H1 (cell line): Measurements from ENCODE around the gene SDF2L1. TPM values are rescaled to one million over a fixed set of nuclear protein-coding genes. Genes with fewer than 3 reads are reported as not detected.

ENCODE experiments used
- CTCF ChIA-PET: fragments of 300-600 bp; sonication (Branson Sonifier 250); formaldehyde crosslinking; loops from one replicate; lab custom pipeline; 2021; ENCODE audit not compliant: partially characterized antibody; lab: Charles Lee
- POLR2A ChIA-PET: fragments of 300-600 bp; sonication (Branson Sonifier 250); formaldehyde crosslinking; loops from one replicate; lab custom pipeline; 2021; ENCODE audit warnings: inconsistent platforms; ENCODE audit not compliant: partially characterized antibody; lab: Charles Lee
- DNase-seq, 2 experiments: peaks; one replicate each; pipeline versions ENCODE4 v3.0.0 to v3.0.0-alpha.2; 2010 to 2022; ENCODE audit warnings: low spot score in 2 of 2, low read depth in 1 of 2, mixed read lengths in 1 of 2
- FAIRE-seq: peaks from 2 replicates; lab custom pipeline; 2011; peaks lifted over from hg19 to GRCh38; lab: Jason Lieb, UNC
- H2AFZ ChIP-seq: 2 replicates; pipeline ENCODE4 v1.8.1; 2012; ENCODE audit warnings: low read length, inconsistent platforms
- H2AK5ac ChIP-seq: 2 replicates; pipeline ENCODE4 v1.6.1; 2013; ENCODE audit warnings: low read depth, low read length
- H2BK120ac ChIP-seq: replicated peaks from 2 replicates; pipeline ENCODE3; 2013; ENCODE audit warnings: low read depth, low read length, inconsistent platforms
- H2BK12ac ChIP-seq: 2 replicates; pipeline ENCODE4 v1.6.1; 2013; ENCODE audit warnings: low read depth, low read length
- H2BK15ac ChIP-seq: 2 replicates; pipeline ENCODE4 v1.6.1; 2013; ENCODE audit warnings: low read length
- H2BK20ac ChIP-seq: 2 replicates; pipeline ENCODE4 v1.6.1; 2013; ENCODE audit warnings: low read length
- H2BK5ac ChIP-seq: 2 replicates; pipeline ENCODE4 v1.6.1; 2013; ENCODE audit warnings: low read depth, low read length
- H3K14ac ChIP-seq: 2 replicates; pipeline ENCODE4 v1.6.1; 2013; ENCODE audit warnings: inconsistent platforms; ENCODE audit not compliant: insufficient read length
- H3K18ac ChIP-seq: 2 replicates; pipeline ENCODE4 v1.6.1; 2013; ENCODE audit warnings: low read length; ENCODE audit errors: extremely low read depth
- H3K23ac ChIP-seq: 2 replicates; pipeline ENCODE4 v1.6.1; 2013; ENCODE audit warnings: inconsistent platforms; ENCODE audit not compliant: insufficient read length
- H3K23me2 ChIP-seq: 2 replicates; pipeline ENCODE4 v1.6.1; 2013; ENCODE audit warnings: low read depth, low read length
- H3K27ac ChIP-seq: 2 replicates; pipeline ENCODE4 v1.6.1; 2011; ENCODE audit warnings: low read depth, low read length, inconsistent platforms
- H3K27me3 ChIP-seq, 4 experiments: replicated peaks in 1 of 4; 1 replicate in 1 of 4; 2 replicates in 3 of 4; pipeline versions ENCODE4 v1.6.1 to v1.8.1; 2011 to 2013; ENCODE audit warnings: low read length in 3 of 4, mild to moderate bottlenecking in 3 of 4, inconsistent platforms in 2 of 4, mixed read lengths in 2 of 4, moderate library complexity in 1 of 4; ENCODE audit not compliant: control insufficient read depth in 3 of 4, insufficient read depth in 3 of 4; ENCODE audit errors: extremely low read depth in 1 of 4
- H3K36me3 ChIP-seq, 4 experiments: 2 replicates each; pipeline versions ENCODE4 v1.6.1 to v1.8.1; 2011 to 2013; ENCODE audit warnings: mild to moderate bottlenecking in 4 of 4, low read length in 3 of 4, moderate library complexity in 2 of 4, control low read depth in 1 of 4, inconsistent platforms in 1 of 4; ENCODE audit not compliant: insufficient read depth in 4 of 4, control insufficient read depth in 2 of 4
- H3K4ac ChIP-seq: replicated peaks from 2 replicates; pipeline ENCODE3; 2013; ENCODE audit warnings: low read length, low read depth, mixed read lengths, inconsistent platforms; ENCODE audit not compliant: insufficient read length
- H3K4me1 ChIP-seq, 4 experiments: replicated peaks in 1 of 4; 1 replicate in 1 of 4; 2 replicates in 3 of 4; pipeline versions ENCODE4 v1.6.1 to v1.8.1; 2011 to 2013; ENCODE audit warnings: low read length in 3 of 4, inconsistent platforms in 2 of 4, mixed read lengths in 1 of 4; ENCODE audit not compliant: insufficient read depth in 4 of 4, control insufficient read depth in 3 of 4
- H3K4me2 ChIP-seq, 2 experiments: 2 replicates each; pipeline versions ENCODE4 v1.6.1 to v1.8.1; 2011 to 2013; ENCODE audit warnings: low read depth in 2 of 2, low read length in 2 of 2, control low read depth in 1 of 2, inconsistent platforms in 1 of 2, mild to moderate bottlenecking in 1 of 2; ENCODE audit not compliant: insufficient read depth in 1 of 2
- H3K4me3 ChIP-seq, 4 experiments: fragments of 200-600, 300-600 bp in 1 of 4; sonication (generic), shearing (Covaris generic), sonication (Bioruptor Twin) in 1 of 4; 2 replicates each; pipeline versions ENCODE4 v1.5.1 to v1.8.1; 2011 to 2016; ENCODE audit warnings: low read length in 4 of 4, low read depth in 3 of 4, control low read depth in 2 of 4, inconsistent platforms in 2 of 4, mild to moderate bottlenecking in 2 of 4, mixed read lengths in 1 of 4, moderate library complexity in 1 of 4; ENCODE audit not compliant: insufficient read depth in 2 of 4; ENCODE audit errors: extremely low read depth in 1 of 4
- H3K56ac ChIP-seq: replicated peaks from 2 replicates; pipeline ENCODE3; 2013; ENCODE audit warnings: low read depth, mild to moderate bottlenecking, mixed read lengths, low read length, inconsistent platforms; ENCODE audit not compliant: insufficient read length
- H3K79me1 ChIP-seq: 2 replicates; pipeline ENCODE4 v1.6.1; 2013; ENCODE audit warnings: low read depth, low read length, control low read depth
- H3K79me2 ChIP-seq, 2 experiments: 2 replicates each; pipeline versions ENCODE4 v1.6.1 to v1.8.1; 2012 to 2013; ENCODE audit warnings: low read length in 2 of 2, mild to moderate bottlenecking in 2 of 2, inconsistent platforms in 1 of 2; ENCODE audit not compliant: insufficient read depth in 2 of 2, control insufficient read depth in 1 of 2
- H3K9ac ChIP-seq, 4 experiments: replicated peaks in 1 of 4; 1 replicate in 1 of 4; 2 replicates in 3 of 4; pipeline versions ENCODE4 v1.6.1 to v1.8.1; 2011 to 2013; ENCODE audit warnings: low read depth in 3 of 4, low read length in 3 of 4, control low read depth in 2 of 4, mild to moderate bottlenecking in 2 of 4, moderate library complexity in 2 of 4, inconsistent platforms in 1 of 4; ENCODE audit errors: extremely low read depth in 1 of 4
- H3K9me3 ChIP-seq, 2 experiments: 2 replicates each; pipeline versions ENCODE4 v1.6.1 to v1.8.1; 2012 to 2013; ENCODE audit warnings: mild to moderate bottlenecking in 2 of 2, moderate library complexity in 2 of 2, control low read depth in 1 of 2, inconsistent platforms in 1 of 2, low read depth in 1 of 2, low read length in 1 of 2, mixed read lengths in 1 of 2; ENCODE audit not compliant: insufficient read depth in 2 of 2
- H4K20me1 ChIP-seq, 2 experiments: replicated peaks in 1 of 2; 2 replicates each; pipeline versions ENCODE3 to v1.8.1; 2011 to 2013; ENCODE audit warnings: inconsistent platforms in 2 of 2, low read length in 2 of 2, mild to moderate bottlenecking in 1 of 2; ENCODE audit not compliant: insufficient read depth in 2 of 2, control insufficient read depth in 1 of 2
- H4K5ac ChIP-seq: 2 replicates; pipeline ENCODE4 v1.6.1; 2013; ENCODE audit warnings: low read length, low read depth, mixed read lengths, inconsistent platforms; ENCODE audit not compliant: insufficient read length
- H4K8ac ChIP-seq: 2 replicates; pipeline ENCODE4 v1.8.0; 2013; ENCODE audit warnings: mild to moderate bottlenecking, moderate library complexity, low read length, inconsistent platforms; ENCODE audit not compliant: insufficient read depth; ENCODE audit errors: extremely low read depth
- H4K91ac ChIP-seq: replicated peaks from 2 replicates; pipeline ENCODE3; 2013; ENCODE audit warnings: low read length, mixed read lengths, inconsistent platforms; ENCODE audit not compliant: insufficient read length
- BRCA1 ChIP-seq: IDR thresholded peaks from 2 replicates; pipeline ENCODE4 v1.6.1; 2012; ENCODE audit warnings: low read depth, low read length, improper control_type of control experiment
- CHD1 ChIP-seq: IDR thresholded peaks from 2 replicates; pipeline ENCODE4 v1.6.1; 2012; ENCODE audit warnings: low read depth, low read length, improper control_type of control experiment
- CHD2 ChIP-seq: IDR thresholded peaks from 2 replicates; pipeline ENCODE4 v1.6.1; 2012; ENCODE audit warnings: low read length, improper control_type of control experiment
- PHF8 ChIP-seq: fragments of 200-600 bp; sonication (generic); conservative IDR thresholded peaks from 2 replicates; pipeline ENCODE4 v1.7.1; 2012; ENCODE audit warnings: low read depth, mild to moderate bottlenecking, inconsistent platforms, low read length, moderate library complexity
- SIX5 ChIP-seq: IDR thresholded peaks from 2 replicates; pipeline ENCODE4 v1.6.1; 2011; ENCODE audit warnings: mild to moderate bottlenecking, low read depth, low read length
- SP1 ChIP-seq: IDR thresholded peaks from 2 replicates; pipeline ENCODE4 v1.6.1; 2011; ENCODE audit warnings: low read depth, low read length
- SUZ12 ChIP-seq: fragments of 200-600 bp; sonication (generic); IDR thresholded peaks from 2 replicates; pipeline ENCODE4 v1.6.1; 2012; ENCODE audit warnings: mild to moderate bottlenecking, inconsistent platforms, low read length, moderate library complexity, mixed read lengths
- TAF7 ChIP-seq: optimal IDR thresholded peaks from 2 replicates; pipeline ENCODE3; 2011; ENCODE audit warnings: low read depth, mild to moderate bottlenecking, inconsistent platforms, low read length, moderate library complexity, borderline replicate concordance
- WGBS, 2 experiments: shearing (Covaris generic) in 1 of 2; methylation state at CpG; one replicate each; pipeline versions ENCODE4 v1.1.6 to v1.1.7; 2013 to 2015; ENCODE audit warnings: low lambda C conversion rate in 2 of 2, mixed read lengths in 2 of 2, inconsistent platforms in 1 of 2, low coverage in 1 of 2, missing lambda C conversion rate in 1 of 2; ENCODE audit not compliant: insufficient replicate concordance in 2 of 2, insufficient coverage in 1 of 2, insufficient read length in 1 of 2; ENCODE audit errors: extremely low coverage in 1 of 2, missing lambda C conversion rate in 1 of 2; 5-methylcytosine and 5-hydroxymethylcytosine counted together
- long read RNA-seq, 2 experiments: library from RNA in 1 of 2; library from capped mRNA in 1 of 2; stranded (forward); transcript quantifications; one replicate each; pipeline ENCODE4 v2.0.0, GENCODE V29; 2021; ENCODE audit warnings: inconsistent platforms in 1 of 2
- polyA minus RNA-seq, 3 experiments: library from RNA; depleted of rRNA, polyadenylated mRNA; stranded (reverse); fragments of >200 nt; gene quantifications; 1 replicate in 2 of 3; 2 replicates in 1 of 3; pipeline ENCODE4 v1.2.3, GENCODE V29; 2011
- polyA plus RNA-seq, 7 experiments: library from polyadenylated mRNA; depleted of rRNA in 3 of 7; stranded (reverse) in 5 of 7; unstranded in 2 of 7; fragments of >200 nt in 5 of 7; fragments of 200-250 nt in 2 of 7; gene quantifications; 1 replicate in 5 of 7; 2 replicates in 1 of 7; 4 replicates in 1 of 7; pipeline versions ENCODE4 v1.2.1 to v1.2.3, GENCODE V29; 2011 to 2013; ENCODE audit warnings: missing spikeins in 2 of 7, mixed read lengths in 2 of 7
- total RNA-seq: library from RNA; stranded (reverse); fragmentation: NEBNext Ultra II Directional; extraction: Animal tissue kit (Norgen Biotek cat#: 25700); gene quantifications from 2 replicates; pipeline ENCODE4 v1.2.1, GENCODE V29; 2021

Gene SDF2L1, protein sequence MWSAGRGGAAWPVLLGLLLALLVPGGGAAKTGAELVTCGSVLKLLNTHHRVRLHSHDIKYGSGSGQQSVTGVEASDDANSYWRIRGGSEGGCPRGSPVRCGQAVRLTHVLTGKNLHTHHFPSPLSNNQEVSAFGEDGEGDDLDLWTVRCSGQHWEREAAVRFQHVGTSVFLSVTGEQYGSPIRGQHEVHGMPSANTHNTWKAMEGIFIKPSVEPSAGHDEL
- total RNA-seq (51.1 and 54.5 TPM in 2 replicates), polyA plus RNA-seq (2011; rRNA removed) (59.6 and 75.4 TPM in 2 replicates), polyA minus RNA-seq (2011; rRNA and poly(A)+ RNA removed) (11.2 and 14.4 TPM in 2 replicates)
- polyA plus RNA-seq (2011; cell fraction: cytosol; rRNA removed): 53.2 TPM
- polyA plus RNA-seq (2011; cell fraction: nucleus; rRNA removed): 35.8 TPM
- polyA plus RNA-seq (2012, experiment 1 of 2): 62.8 to 79.1 TPM (median 67.2 TPM) in 4 replicates
- polyA plus RNA-seq (2012, experiment 2 of 2): 42.2 TPM
- 28.1 TPM for polyA plus RNA-seq (2013, experiment 1 of 2)
- 37.2 TPM for polyA plus RNA-seq (2013, experiment 2 of 2)
- 20.5 TPM for polyA minus RNA-seq (2011; cell fraction: cytosol; rRNA and poly(A)+ RNA removed)
- polyA minus RNA-seq (2011; cell fraction: nucleus; rRNA and poly(A)+ RNA removed): 13.1 TPM
- long read RNA-seq, experiment 1, transcript SDF2L1-201 (3 exons, 865 nt): major isoform, 14 of 26 reads
- long read RNA-seq, experiment 1, partial matches to known transcripts: 7 of 26 reads
- long read RNA-seq, experiment 1, other reads (novel, unspliced or antisense): 5 of 26 reads
- long read RNA-seq, experiment 2, partial matches to known transcripts: 0 of 1 reads
- long read RNA-seq, experiment 2, other reads (novel, unspliced or antisense): 1 of 1 reads

DNA sequence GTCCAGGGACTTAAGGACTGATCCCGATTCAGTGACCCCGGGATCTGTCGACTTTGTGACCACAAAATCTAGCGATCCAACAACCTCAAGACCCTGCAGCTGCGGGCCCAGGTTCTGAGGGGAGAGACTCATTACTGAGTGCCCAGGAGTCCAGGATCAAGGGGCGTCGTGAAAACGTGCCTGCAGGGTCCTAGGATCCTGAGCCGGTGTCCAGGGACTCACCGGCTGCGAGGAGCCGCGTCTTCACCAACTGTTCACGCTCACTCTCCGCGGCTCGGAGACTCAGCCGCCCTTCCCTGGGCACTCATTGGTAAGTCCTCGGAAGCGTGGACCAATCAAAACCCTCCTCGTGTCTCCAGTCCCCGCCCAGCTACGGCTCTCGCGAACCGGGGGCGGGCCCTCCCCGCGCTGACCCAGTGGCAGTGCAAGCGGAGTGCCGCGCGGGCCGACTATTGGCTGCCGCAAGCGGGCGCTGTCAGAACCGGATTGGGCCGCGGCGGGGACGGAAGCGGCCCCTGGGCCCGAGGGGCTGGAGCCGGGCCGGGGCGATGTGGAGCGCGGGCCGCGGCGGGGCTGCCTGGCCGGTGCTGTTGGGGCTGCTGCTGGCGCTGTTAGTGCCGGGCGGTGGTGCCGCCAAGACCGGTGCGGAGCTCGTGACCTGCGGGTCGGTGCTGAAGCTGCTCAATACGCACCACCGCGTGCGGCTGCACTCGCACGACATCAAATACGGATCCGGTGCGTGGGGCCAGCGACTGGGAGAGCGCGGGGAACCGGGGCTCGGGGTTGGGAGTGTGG, at the start of gene SDF2L1:
TSS of gene SDF2L1 (plus strand) at position 514 of the 795 bp plus-strand sequence. CDS start at position 549, 35 bp downstream.
- no peak within 1 kb of the TSS for H2AK5ac ChIP-seq
- H3K4me2 ChIP-seq: peak within 1 kb of the TSS; percentile 17 to 91
- peak within 1 kb of the TSS; percentile 87 for H4K8ac ChIP-seq
- FAIRE-seq: no peak
- H3K4ac ChIP-seq: no peak within 1 kb of the TSS
- H2BK12ac ChIP-seq: peak within 1 kb of the TSS; percentile 84; the same call in 1 of the 2 replicates
- H2BK15ac ChIP-seq: peak within 1 kb of the TSS; percentile 92; the same call in 1 of the 2 replicates
- no peaks in the 10 kb centered on the region for H3K36me3 ChIP-seq
- peak within 1 kb of the TSS; percentile 65 to 77 (median 72) for H3K4me3 ChIP-seq
- H3K27me3 ChIP-seq: peaks cover 0 to 7% (median 1%) of the 10 kb centered on the region in 4 experiments; a peak in 3 of 7 replicates
- peak within 1 kb of the TSS; percentile 24 for H3K56ac ChIP-seq
- no peak within 1 kb of the TSS for H2BK5ac ChIP-seq
- peak within 1 kb of the TSS; percentile 65 to 86 (median 75) for H3K9ac ChIP-seq
- H2AFZ ChIP-seq: peak within 1 kb of the TSS; percentile 58
- no peaks in the 10 kb centered on the region for H3K79me2 ChIP-seq
- H4K91ac ChIP-seq: peak within 1 kb of the TSS; percentile 40
- WGBS, 2 experiments: 3% methylated on average over 64 of the region's 76 CpGs; no CpG with 5 or more reads in 1 of the 2 experiments
- no peak within 1 kb of the TSS for H2BK120ac ChIP-seq
- no peaks in the 10 kb centered on the region for H3K9me3 ChIP-seq
- POLR2A ChIA-PET: interaction anchor here (1.0 to 5.7 kb wide), 8 partner anchors 11 to 86 kb away, joined by 3 to 74 read pairs (median 4); partner anchors contain the start of genes CCDC116 and YDJC
- H3K18ac ChIP-seq: peak within 1 kb of the TSS; percentile 36
- H4K20me1 ChIP-seq: peaks cover 0 to 11% of the 10 kb centered on the region in 2 experiments
- peak; percentile 92 to 96 for DNase-seq
- H4K5ac ChIP-seq: no peak within 1 kb of the TSS
- peaks cover 5% of the 10 kb centered on the region; the same call in 1 of the 2 replicates for H3K23me2 ChIP-seq
- no peak within 1 kb of the TSS for H2BK20ac ChIP-seq
- CTCF ChIA-PET: interaction anchor here (0.5 to 22.2 kb wide), 18 partner anchors 10 to 190 kb away, joined by 3 to 499 read pairs (median 6); partner anchors contain the start of genes CCDC116, PPIL2 and YDJC
- H3K79me1 ChIP-seq: no peaks in the 10 kb centered on the region
- H3K14ac ChIP-seq: no peak within 1 kb of the TSS
- no peak within 1 kb of the TSS for H3K27ac ChIP-seq
- H3K4me1 ChIP-seq: peaks cover 0 to 5% (median 2%) of the 10 kb centered on the region in 4 experiments; a peak in 4 of 7 replicates
- H3K23ac ChIP-seq: no peak within 1 kb of the TSS
- TF ChIP-seq TAF7 (peak; percentile 38), SP1 (peak; percentile 91), PHF8 (peak; percentile 69), BRCA1 (no peak), SUZ12 (peak; percentile 33; the same call in 1 of the 2 replicates), SIX5 (no peak), CHD2 (peak; percentile 72), CHD1 (no peak; the same call in 1 of the 2 replicates)
